IMR-90 (cell line): ENCODE measurements around the gene DEFB115. TPM values are rescaled to one million over a fixed set of nuclear protein-coding genes. Genes with fewer than 3 reads are reported as not detected.
"Not testable (repeated sequence)": the region's sequence is repeated elsewhere in the genome, so short reads cannot be mapped to it uniquely, and the experiment has no call there.

Experiments used
- ATAC-seq: fragments of 200-7000 bp; cut with Tn5 transposase; 2 replicates; pipeline ENCODE4 v1.9.1; 2020; ENCODE audit warnings: low read depth, mild to moderate bottlenecking, moderate library complexity
- BruUV-seq: library from RNA; stranded (reverse); fragments of 400-500 nt; replicated peaks from 2 replicates; lab custom pipeline; 2021; lab: Mats Ljungman, UMichigan
- CTCF ChIA-PET: fragments of 300-600 bp; formaldehyde crosslinking; extraction: SDS; loops from one replicate; lab custom pipeline; 2021; ENCODE audit warnings: antibody characterized with exemption; lab: Yijun Ruan, JAX
- POLR2A ChIA-PET: fragments of 300-600 bp; sonication (Branson Sonifier 250); formaldehyde crosslinking; loops from one replicate; lab custom pipeline; 2022; ENCODE audit warnings: antibody characterized with exemption; ENCODE audit not compliant: unreplicated experiment; lab: Charles Lee
- DNase-seq: peaks from one replicate; pipeline ENCODE4 v3.0.0; 2013
- H2AFZ ChIP-seq: replicated peaks from 2 replicates; pipeline ENCODE3; 2013; ENCODE audit warnings: low read length, mild to moderate bottlenecking; ENCODE audit not compliant: poor library complexity
- H2AK5ac ChIP-seq: 2 replicates; pipeline ENCODE4 v1.6.1; 2013; ENCODE audit warnings: low read depth, low read length, inconsistent platforms
- H2AK9ac ChIP-seq: replicated peaks from 2 replicates; pipeline ENCODE3; 2013; ENCODE audit warnings: mild to moderate bottlenecking, low read depth, low read length, moderate library complexity; ENCODE audit not compliant: poor library complexity
- H2BK120ac ChIP-seq: 2 replicates; pipeline ENCODE4 v1.6.1; 2013; ENCODE audit warnings: low read depth, low read length, inconsistent platforms
- H2BK15ac ChIP-seq: 3 replicates; pipeline ENCODE4 v1.6.1; 2013; ENCODE audit warnings: low read depth, low read length, inconsistent platforms
- H2BK20ac ChIP-seq: 2 replicates; pipeline ENCODE4 v1.6.1; 2013; ENCODE audit warnings: low read depth, mild to moderate bottlenecking, inconsistent platforms, low read length, moderate library complexity
- H2BK5ac ChIP-seq: 2 replicates; pipeline ENCODE4 v1.6.1; 2013; ENCODE audit warnings: mild to moderate bottlenecking, low read depth, low read length, inconsistent platforms; ENCODE audit not compliant: poor library complexity, severe bottlenecking
- H3K14ac ChIP-seq: replicated peaks from 2 replicates; pipeline ENCODE4 v1.6.1; 2013; ENCODE audit warnings: low read depth, low read length, inconsistent platforms
- H3K18ac ChIP-seq: 2 replicates; pipeline ENCODE4 v1.6.1; 2013; ENCODE audit warnings: low read depth, low read length, control low read depth
- H3K23ac ChIP-seq: 2 replicates; pipeline ENCODE4 v1.6.1; 2013; ENCODE audit warnings: low read depth, low read length, inconsistent platforms
- H3K27ac ChIP-seq: 2 replicates; pipeline ENCODE4 v1.5.1; 2013; ENCODE audit warnings: mild to moderate bottlenecking, control low read depth, low read length; ENCODE audit not compliant: insufficient read depth
- H3K27me3 ChIP-seq: 2 replicates; pipeline ENCODE4 v1.6.1; 2013; ENCODE audit warnings: low read length; ENCODE audit not compliant: control insufficient read depth, insufficient read depth
- H3K36me3 ChIP-seq: 2 replicates; pipeline ENCODE4 v1.6.1; 2013; ENCODE audit warnings: low read length, mixed read lengths; ENCODE audit not compliant: control insufficient read depth, insufficient read depth
- H3K4ac ChIP-seq: 2 replicates; pipeline ENCODE4 v1.6.1; 2013; ENCODE audit warnings: low read depth, low read length, inconsistent platforms
- H3K4me1 ChIP-seq: 2 replicates; pipeline ENCODE4 v1.6.1; 2013; ENCODE audit warnings: low read length, mixed read lengths; ENCODE audit not compliant: control insufficient read depth, insufficient read depth
- H3K4me2 ChIP-seq: 2 replicates; pipeline ENCODE4 v1.6.1; 2013; ENCODE audit warnings: low read depth, mild to moderate bottlenecking, control low read depth, low read length, moderate library complexity
- H3K4me3 ChIP-seq: 2 replicates; pipeline ENCODE4 v1.5.1; 2013; ENCODE audit warnings: low read depth, mild to moderate bottlenecking, control low read depth, low read length, moderate library complexity; ENCODE audit not compliant: insufficient read depth
- H3K56ac ChIP-seq: 2 replicates; pipeline ENCODE4 v1.6.1; 2013; ENCODE audit warnings: low read length, inconsistent platforms; ENCODE audit not compliant: insufficient read depth; ENCODE audit errors: extremely low read depth
- H3K79me1 ChIP-seq, 2 experiments: 2 replicates each; pipeline ENCODE4 v1.6.1; 2013; ENCODE audit warnings: low read length in 2 of 2, inconsistent platforms in 1 of 2, low read depth in 1 of 2
- H3K9ac ChIP-seq: 2 replicates; pipeline ENCODE4 v1.6.1; 2013; ENCODE audit warnings: low read depth, low read length, control low read depth
- H3K9me1 ChIP-seq: 2 replicates; pipeline ENCODE4 v1.6.1; 2013; ENCODE audit warnings: low read length, inconsistent platforms; ENCODE audit not compliant: insufficient read depth
- H3K9me3 ChIP-seq: 2 replicates; pipeline ENCODE4 v1.6.1; 2013; ENCODE audit warnings: low read length; ENCODE audit not compliant: control insufficient read depth, insufficient read depth
- H4K20me1 ChIP-seq: 2 replicates; pipeline ENCODE4 v1.6.1; 2013; ENCODE audit warnings: low read length, inconsistent platforms; ENCODE audit not compliant: insufficient read depth
- H4K5ac ChIP-seq: 2 replicates; pipeline ENCODE4 v1.6.1; 2013; ENCODE audit warnings: mild to moderate bottlenecking, low read depth, low read length, control low read depth
- H4K8ac ChIP-seq, 2 experiments: 2 replicates each; pipeline ENCODE4 v1.6.1; 2013; ENCODE audit warnings: low read depth in 2 of 2, low read length in 2 of 2, control low read depth in 1 of 2, inconsistent platforms in 1 of 2
- H4K91ac ChIP-seq: 2 replicates; pipeline ENCODE4 v1.6.1; 2013; ENCODE audit warnings: low read depth, low read length, inconsistent platforms; ENCODE audit not compliant: insufficient read depth
- CHD1 ChIP-seq: IDR thresholded peaks from 2 replicates; pipeline ENCODE4 v1.6.1; 2012; ENCODE audit warnings: low read depth, low read length, improper control_type of control experiment
- NFE2L2 ChIP-seq: fragments of 150-350 bp; IDR thresholded peaks from 2 replicates; pipeline ENCODE4 v1.6.1; 2016; ENCODE audit warnings: low read depth, mild to moderate bottlenecking, low read length
- RCOR1 ChIP-seq: IDR thresholded peaks from 2 replicates; pipeline ENCODE4 v1.6.1; 2012; ENCODE audit warnings: mild to moderate bottlenecking, low read length, improper control_type of control experiment; ENCODE audit not compliant: insufficient replicate concordance
- WGBS, 2 experiments: methylation state at CpG; one replicate each; pipeline versions ENCODE4 v1.1.5 to v1.1.7; 2013; ENCODE audit warnings: missing lambda C conversion rate in 2 of 2; ENCODE audit not compliant: insufficient read length in 1 of 2; ENCODE audit errors: extremely low coverage in 2 of 2; 5-methylcytosine and 5-hydroxymethylcytosine counted together
- dilution Hi-C: fragments of 300-500 bp; cut with HindIII; formaldehyde crosslinking; loops from one replicate; pipeline ENCODE4 v1.14.3; 2018; ENCODE audit warnings: low sequenced_read_pairs; ENCODE audit not compliant: unreplicated experiment
- in situ Hi-C: fragments of 300-500 bp; cut with MboI; formaldehyde crosslinking; loops from 3 replicates; pipeline ENCODE4 v1.14.3; 2019; ENCODE audit warnings: low sequenced_read_pairs, inconsistent platforms, mixed read lengths
- intact Hi-C: fragments of 100-400 bp; cut with micrococcal nuclease; formaldehyde crosslinking; loops from 2 replicates; pipeline ENCODE4 v1.10.0; 2022
- polyA plus RNA-seq, 3 experiments: library from polyadenylated mRNA; depleted of rRNA; stranded (reverse); fragments of >200 nt; gene quantifications; 2 replicates each; pipeline ENCODE4 v1.2.3, GENCODE V29; 2012; ENCODE audit warnings: low replicate concordance in 1 of 3
- total RNA-seq: library from RNA; depleted of rRNA; stranded (reverse); fragments of >200 nt; gene quantifications from 2 replicates; pipeline ENCODE4 v1.2.3, GENCODE V29; 2012

Gene DEFB115
- total and polyA plus RNA-seq, 2 of the 4 experiments (the other 2 are of a cell fraction), result not detected

DNA sequence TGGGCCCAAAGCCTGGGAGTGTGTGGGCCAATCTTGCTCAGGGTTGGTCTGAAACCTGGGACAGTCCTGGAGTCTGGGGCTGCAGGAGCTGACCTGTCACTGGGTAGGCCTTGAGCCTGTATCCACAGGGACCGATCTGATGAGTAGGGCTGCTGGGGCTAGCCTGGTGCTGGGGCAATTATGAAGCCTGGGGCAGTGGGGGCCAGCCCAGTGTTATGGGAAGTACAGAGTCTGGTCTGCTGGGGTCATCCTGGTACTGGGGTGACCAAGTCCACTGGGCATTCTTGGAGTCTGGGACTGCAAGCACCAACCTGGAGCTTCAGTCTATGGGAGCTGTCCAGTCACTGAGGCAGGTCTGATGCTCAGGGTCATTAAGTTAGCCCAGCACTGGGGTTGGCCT, 20.7 kb downstream of the DEFB115 start:
- H2AFZ ChIP-seq, result no peak overlapping the region
- H3K23ac ChIP-seq, result no peak overlapping the region
- no peak overlapping the region for H2BK15ac ChIP-seq
- no peak overlapping the region for H2AK9ac ChIP-seq
- H3K4me2 ChIP-seq, result no peak overlapping the region
- no peaks in the 10 kb centered on the region for H3K27me3 ChIP-seq
- ATAC-seq (no peak), DNase-seq (no peak)
- no peak overlapping the region for H3K56ac ChIP-seq
- peaks cover 15% of the 10 kb centered on the region; the same call in 1 of the 2 replicates for H3K9me3 ChIP-seq
- H2BK20ac ChIP-seq, result no peak overlapping the region
- H4K20me1 ChIP-seq, result no peaks in the 10 kb centered on the region
- H2AK5ac ChIP-seq, result no peak overlapping the region
- TF ChIP-seq RCOR1 (no peak), CHD1 (no peak), NFE2L2 (no peak)
- H2BK5ac ChIP-seq, result no peak overlapping the region
- no peak overlapping the region for H4K91ac ChIP-seq
- no peak overlapping the region for H3K9ac ChIP-seq
- dilution Hi-C loops (no loop called here), in situ Hi-C loops (no loop called here), intact Hi-C loops (no loop called here)
- no peak overlapping the region for H3K14ac ChIP-seq
- no peak overlapping the region for H4K5ac ChIP-seq
- no peak overlapping the region for H4K8ac ChIP-seq
- no peak overlapping the region for H3K27ac ChIP-seq
- no TSS peak for BruUV-seq
- no peak overlapping the region for H3K4me3 ChIP-seq
- no peaks in the 10 kb centered on the region for H3K9me1 ChIP-seq
- no peaks in the 10 kb centered on the region for H3K36me3 ChIP-seq
- POLR2A ChIA-PET, result no interaction called here
- CTCF ChIA-PET, result no interaction called here
- no CpG with 5 or more reads among the region's 1 CpG for WGBS, 2 experiments
- no peak overlapping the region for H3K18ac ChIP-seq
- no peak overlapping the region for H3K4ac ChIP-seq
- H2BK120ac ChIP-seq, result no peak overlapping the region
- no peaks in the 10 kb centered on the region for H3K4me1 ChIP-seq
- H3K79me1 ChIP-seq, result no peaks in the 10 kb centered on the region

DNA sequence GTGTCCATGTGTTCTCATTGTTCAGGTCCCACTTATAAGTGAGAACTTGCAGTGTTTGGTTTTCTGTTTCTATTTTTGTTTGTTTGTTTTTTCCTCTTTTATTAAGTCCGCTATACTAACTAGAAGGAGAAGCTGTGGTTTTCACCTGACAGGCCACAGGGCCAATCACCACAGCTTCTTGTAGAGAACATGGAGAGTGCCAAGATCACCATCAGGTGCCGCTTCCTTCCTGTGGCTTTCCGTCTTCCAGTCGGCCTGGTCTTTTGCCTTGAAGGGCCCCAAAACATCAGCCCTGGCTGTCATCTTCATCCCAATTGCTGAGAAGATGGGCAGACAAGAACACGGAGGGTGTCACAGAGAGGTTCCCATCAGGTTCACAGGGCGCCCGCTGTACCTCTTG, 27.5 kb downstream of the DEFB115 start:
- H3K4me3 ChIP-seq, DNase-seq, H3K27me3 ChIP-seq, H4K91ac ChIP-seq, H3K27ac ChIP-seq, H2BK5ac ChIP-seq, H3K56ac ChIP-seq, BruUV-seq, H2AK5ac ChIP-seq, in situ Hi-C loops, H3K4me1 ChIP-seq, dilution Hi-C loops, CTCF ChIA-PET, H4K20me1 ChIP-seq, H2BK120ac ChIP-seq, H4K5ac ChIP-seq, intact Hi-C loops, H3K36me3 ChIP-seq, H3K9ac ChIP-seq, H3K14ac ChIP-seq, H3K4me2 ChIP-seq, H3K79me1 ChIP-seq, ATAC-seq, H3K23ac ChIP-seq, H4K8ac ChIP-seq, H2BK20ac ChIP-seq, H2BK15ac ChIP-seq, POLR2A ChIA-PET, H3K4ac ChIP-seq, H3K18ac ChIP-seq, H2AK9ac ChIP-seq, H3K9me1 ChIP-seq, H2AFZ ChIP-seq: not testable (repeated sequence)
- peaks cover 16% of the 10 kb centered on the region for H3K9me3 ChIP-seq
- WGBS, 2 experiments, result 64% methylated on average over 3 of the region's 7 CpGs; no CpG with 5 or more reads in 1 of the 2 experiments
